Trophoblast cell (in vitro differentiated cells and primary cell): ENCODE data around the gene PPP1R9A.

Experiments used
- DNase-seq, 2 donors: peaks; one replicate each; pipeline ENCODE4 v3.0.0-alpha.2; 2016
- H2AFZ ChIP-seq: 2 replicates; pipeline ENCODE4 v1.6.1; 2013; ENCODE audit warnings: low read length, moderate library complexity, mild to moderate bottlenecking; ENCODE audit not compliant: insufficient read depth, poor library complexity
- H2AK5ac ChIP-seq: 2 replicates; pipeline ENCODE4 v1.6.1; 2013; ENCODE audit warnings: mild to moderate bottlenecking, low read length
- H2BK120ac ChIP-seq: 2 replicates; pipeline ENCODE4 v1.6.1; 2013; ENCODE audit warnings: low read length, mild to moderate bottlenecking, moderate library complexity; ENCODE audit not compliant: insufficient read depth, poor library complexity
- H2BK12ac ChIP-seq: 2 replicates; pipeline ENCODE4 v1.6.1; 2013; ENCODE audit warnings: mild to moderate bottlenecking, low read length, moderate library complexity
- H2BK5ac ChIP-seq: 2 replicates; pipeline ENCODE4 v1.6.1; 2013; ENCODE audit warnings: low read length, low read depth, moderate library complexity, mild to moderate bottlenecking; ENCODE audit not compliant: poor library complexity
- H3K14ac ChIP-seq: 2 replicates; pipeline ENCODE4 v1.6.1; 2013; ENCODE audit warnings: mild to moderate bottlenecking, low read length
- H3K18ac ChIP-seq: 2 replicates; pipeline ENCODE4 v1.6.1; 2013; ENCODE audit warnings: mild to moderate bottlenecking, low read length
- H3K23ac ChIP-seq: 2 replicates; pipeline ENCODE4 v1.6.1; 2013; ENCODE audit warnings: low read length
- H3K27ac ChIP-seq: 2 replicates; pipeline ENCODE4 v1.5.1; 2013; ENCODE audit warnings: low read depth, mild to moderate bottlenecking, inconsistent platforms, low read length, moderate library complexity
- H3K27me3 ChIP-seq: 2 replicates; pipeline ENCODE4 v1.6.1; 2013; ENCODE audit warnings: inconsistent platforms, mild to moderate bottlenecking, low read length, moderate library complexity; ENCODE audit not compliant: insufficient read depth
- H3K36me3 ChIP-seq, 2 experiments: 1 replicate in 1 of 2; 2 replicates in 1 of 2; pipeline ENCODE4 v1.6.1; 2013; ENCODE audit warnings: low read length in 2 of 2, mild to moderate bottlenecking in 2 of 2, moderate library complexity in 1 of 2; ENCODE audit not compliant: insufficient read depth in 2 of 2, control insufficient read depth in 1 of 2
- H3K4ac ChIP-seq: 2 replicates; pipeline ENCODE4 v1.6.1; 2013; ENCODE audit warnings: low read depth, mild to moderate bottlenecking, low read length, moderate library complexity
- H3K4me1 ChIP-seq, 2 experiments: 1 replicate in 1 of 2; 2 replicates in 1 of 2; pipeline ENCODE4 v1.6.1; 2013; ENCODE audit warnings: low read length in 2 of 2, mild to moderate bottlenecking in 2 of 2, moderate library complexity in 1 of 2; ENCODE audit not compliant: insufficient read depth in 2 of 2, control insufficient read depth in 1 of 2
- H3K4me2 ChIP-seq: 2 replicates; pipeline ENCODE4 v1.6.1; 2013; ENCODE audit warnings: inconsistent platforms, mild to moderate bottlenecking, low read length, moderate library complexity
- H3K4me3 ChIP-seq: 2 replicates; pipeline ENCODE4 v1.5.1; 2013; ENCODE audit warnings: mild to moderate bottlenecking, low read depth, low read length, inconsistent platforms
- H3K79me1 ChIP-seq: one replicate; pipeline ENCODE4 v1.6.1; 2013; ENCODE audit warnings: low read length
- H3K79me2 ChIP-seq: 2 replicates; pipeline ENCODE4 v1.6.1; 2013; ENCODE audit warnings: low read length, mild to moderate bottlenecking; ENCODE audit not compliant: control insufficient read depth, insufficient read depth, poor library complexity
- H3K9ac ChIP-seq: 2 replicates; pipeline ENCODE4 v1.6.1; 2013; ENCODE audit warnings: mild to moderate bottlenecking, low read length
- H3K9me3 ChIP-seq: 2 replicates; pipeline ENCODE4 v1.6.1; 2013; ENCODE audit warnings: low read depth, mild to moderate bottlenecking, control low read depth, inconsistent platforms, low read length; ENCODE audit not compliant: insufficient read depth
- H4K12ac ChIP-seq: 2 replicates; pipeline ENCODE4 v1.6.1; 2013; ENCODE audit warnings: low read depth, mild to moderate bottlenecking, low read length, moderate library complexity
- H4K8ac ChIP-seq: 2 replicates; pipeline ENCODE4 v1.6.1; 2013; ENCODE audit warnings: low read depth, mild to moderate bottlenecking, low read length, moderate library complexity
- H4K91ac ChIP-seq: one replicate; pipeline ENCODE4 v1.6.1; 2013; ENCODE audit warnings: low read depth, mild to moderate bottlenecking, low read length, moderate library complexity
- WGBS: extraction: QIAGEN DNeasy Blood & Tissue Kit; methylation state at CpG from one replicate; pipeline ENCODE4 v1.1.7; 2013; ENCODE audit warnings: missing lambda C conversion rate; ENCODE audit not compliant: insufficient read length, insufficient coverage; ENCODE audit errors: extremely low coverage; 5-methylcytosine and 5-hydroxymethylcytosine counted together

PPP1R9A gene

DNA sequence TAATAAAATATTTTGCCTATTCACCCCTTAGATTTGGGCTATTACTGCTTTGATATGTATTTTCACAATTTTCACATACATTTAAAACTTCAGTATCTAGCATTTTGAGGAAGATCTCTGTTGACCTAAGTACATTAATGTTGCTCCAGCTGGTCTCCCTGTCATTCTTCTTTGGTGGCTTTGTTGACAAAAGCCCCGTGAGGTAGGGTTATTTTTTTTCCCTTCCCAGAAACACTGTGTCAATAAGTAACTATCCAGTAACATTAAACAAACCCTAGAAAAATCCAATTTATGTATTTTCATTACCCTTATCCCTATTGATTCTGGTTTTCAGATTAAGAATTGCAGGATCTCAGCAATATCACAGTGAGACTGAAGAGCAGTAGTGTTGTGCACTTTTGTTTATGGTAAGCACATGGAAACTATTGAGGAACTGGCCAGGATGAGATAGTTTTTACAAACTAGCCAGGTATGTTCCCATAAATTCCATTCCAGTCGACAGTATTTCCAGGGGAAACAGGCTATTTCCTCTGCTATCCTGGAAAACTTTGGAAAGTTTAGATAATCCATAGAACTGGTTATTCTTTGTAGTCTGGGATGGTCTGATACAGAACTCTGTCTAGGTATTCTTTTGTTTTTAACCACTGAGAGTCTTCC lies 218.8 kb downstream of the PPP1R9A start:
- Histone ChIP-seq H3K36me3 (no peaks in the 10 kb centered on the region), H2BK12ac (no peak overlapping the region), H3K9me3 (peaks cover 2% of the 10 kb centered on the region), H4K8ac (no peak overlapping the region), H3K14ac (no peak overlapping the region), H4K91ac (no peak overlapping the region), H3K4me2 (no peak overlapping the region), H2AFZ (no peak overlapping the region), H3K9ac (no peak overlapping the region), H2BK120ac (no peak overlapping the region), H2BK5ac (no peak overlapping the region), H3K27me3 (no peaks in the 10 kb centered on the region), H3K18ac (no peak overlapping the region), H3K4me1 (no peaks in the 10 kb centered on the region), H3K27ac (no peak overlapping the region), H3K79me1 (no peaks in the 10 kb centered on the region), H3K4ac (no peak overlapping the region), H3K23ac (no peak overlapping the region), H4K12ac (no peak overlapping the region), H2AK5ac (no peak overlapping the region), H3K79me2 (no peaks in the 10 kb centered on the region), H3K4me3 (no peak overlapping the region)
- no CpG with 5 or more reads among the region's 2 CpGs for WGBS
- DNase-seq, result no peak

GRCh38 chr7:95132500-95132899 lies 225.1 kb downstream of the PPP1R9A start:
- WGBS, result no CpG with 5 or more reads among the region's 11 CpGs

GRCh38 chr7:95139922-95140321 lies 232.5 kb downstream of the PPP1R9A start:
- WGBS, result no CpG with 5 or more reads among the region's 1 CpG
- Histone ChIP-seq H2AFZ (no peak overlapping the region), H3K4me2 (no peak overlapping the region), H3K14ac (no peak overlapping the region), H3K36me3 (no peaks in the 10 kb centered on the region), H3K79me1 (no peaks in the 10 kb centered on the region), H3K9ac (no peak overlapping the region), H2BK5ac (no peak overlapping the region), H3K4ac (no peak overlapping the region), H3K27me3 (no peaks in the 10 kb centered on the region), H2BK12ac (no peak overlapping the region), H4K91ac (no peak overlapping the region), H4K12ac (no peak overlapping the region), H3K9me3 (no peaks in the 10 kb centered on the region), H3K18ac (no peak overlapping the region), H3K23ac (no peak overlapping the region), H3K4me1 (no peaks in the 10 kb centered on the region), H2BK120ac (no peak overlapping the region), H3K79me2 (no peaks in the 10 kb centered on the region), H3K4me3 (no peak overlapping the region), H4K8ac (no peak overlapping the region), H2AK5ac (no peak overlapping the region), H3K27ac (no peak overlapping the region)
- DNase-seq, result no peak

More at GRCh38 chr7:95132500-95132899, 225.1 kb downstream of the PPP1R9A start:
- Histone ChIP-seq H3K27ac (no peak overlapping the region), H3K4me3 (no peak overlapping the region), H3K79me1 (no peaks in the 10 kb centered on the region), H3K9ac (no peak overlapping the region), H3K14ac (no peak overlapping the region), H2BK120ac (no peak overlapping the region), H4K8ac (no peak overlapping the region), H2BK12ac (no peak overlapping the region), H2AFZ (no peak overlapping the region), H3K18ac (no peak overlapping the region), H3K9me3 (peaks cover 2% of the 10 kb centered on the region), H3K36me3 (no peaks in the 10 kb centered on the region), H3K4me1 (no peaks in the 10 kb centered on the region), H4K91ac (no peak overlapping the region), H3K79me2 (no peaks in the 10 kb centered on the region), H2BK5ac (no peak overlapping the region), H3K4ac (no peak overlapping the region), H3K27me3 (no peaks in the 10 kb centered on the region), H2AK5ac (no peak overlapping the region), H4K12ac (no peak overlapping the region), H3K23ac (no peak overlapping the region), H3K4me2 (no peak overlapping the region)
- no peak for DNase-seq

- H2AK5ac ChIP-seq, result no peak overlapping the region
- H3K27ac ChIP-seq, result no peak overlapping the region
- no peak overlapping the region for H2BK120ac ChIP-seq
- H3K4me3 ChIP-seq, result no peak overlapping the region
- H3K36me3 ChIP-seq, result no peaks in the 10 kb centered on the region
- H3K23ac ChIP-seq, result no peak overlapping the region
- H3K79me1 ChIP-seq, result no peaks in the 10 kb centered on the region
- no peak overlapping the region for H2AFZ ChIP-seq
- no peaks in the 10 kb centered on the region for H3K4me1 ChIP-seq
- H3K9ac ChIP-seq, result no peak overlapping the region
- no peak overlapping the region for H3K4ac ChIP-seq
- H3K18ac ChIP-seq, result no peak overlapping the region
- no peak overlapping the region for H4K91ac ChIP-seq
- DNase-seq, result peak; percentile 8 to 68
- H3K79me2 ChIP-seq, result no peaks in the 10 kb centered on the region
- no peak overlapping the region for H4K12ac ChIP-seq
- no peak overlapping the region for H3K4me2 ChIP-seq
- no peaks in the 10 kb centered on the region for H3K9me3 ChIP-seq
- no peak overlapping the region for H3K14ac ChIP-seq
- no peak overlapping the region for H2BK12ac ChIP-seq
- no peak overlapping the region for H2BK5ac ChIP-seq
- H3K27me3 ChIP-seq, result no peaks in the 10 kb centered on the region
- no peak overlapping the region for H4K8ac ChIP-seq
- no CpG with 5 or more reads among the region's 2 CpGs for WGBS
Observed at GRCh38 chr7:95141755-95142154, 234.4 kb downstream of the PPP1R9A start.
